Endothelial cell of umbilical vein (primary cell): Measurements from ENCODE around the gene CSNK2B. TPM values are rescaled to one million over a fixed set of nuclear protein-coding genes. Genes with fewer than 3 reads are reported as not detected.

ENCODE experiments used
- BruUV-seq: library from RNA; stranded (reverse); fragments of 400-500 nt; replicated peaks from 2 replicates; lab custom pipeline; 2021; lab: Mats Ljungman, UMichigan
- CTCF ChIA-PET: fragments of 300-600, 350-600 bp; sonication (Branson Sonifier 250); formaldehyde crosslinking; loops from one replicate; lab custom pipeline; 2021; ENCODE audit warnings: antibody characterized with exemption, inconsistent platforms; lab: Charles Lee
- POLR2A ChIA-PET: fragments of 300-600, 350-600 bp; sonication (Branson Sonifier 250); formaldehyde crosslinking; loops from one replicate; lab custom pipeline; 2021; ENCODE audit warnings: antibody characterized with exemption, inconsistent platforms; lab: Charles Lee
- DNase-seq: peaks from one replicate; pipeline ENCODE4 v3.0.0-alpha.2; 2011; ENCODE audit warnings: low read depth, low spot score
- FAIRE-seq: peaks from 2 replicates; lab custom pipeline; 2011; peaks lifted over from hg19 to GRCh38; lab: Jason Lieb, UNC
- H2AFZ ChIP-seq: 2 replicates; pipeline ENCODE4 v1.6.0; 2012; ENCODE audit warnings: low read depth, low read length, control low read depth, inconsistent platforms
- H3K27ac ChIP-seq: 2 replicates; pipeline ENCODE4 v1.5.1; 2011; ENCODE audit warnings: low read depth, mild to moderate bottlenecking, control low read depth, low read length, moderate library complexity; ENCODE audit not compliant: insufficient read depth
- H3K27me3 ChIP-seq, 2 experiments: 2 replicates each; pipeline versions ENCODE4 v1.6.0 to v1.6.1; 2011; ENCODE audit warnings: low read length in 2 of 2, mixed read lengths in 1 of 2; ENCODE audit not compliant: control insufficient read depth in 2 of 2, insufficient read depth in 2 of 2
- H3K36me3 ChIP-seq, 2 experiments: 2 replicates in 1 of 2; 3 replicates in 1 of 2; pipeline ENCODE4 v1.5.1; 2011; ENCODE audit warnings: low read length in 2 of 2, mild to moderate bottlenecking in 1 of 2, moderate library complexity in 1 of 2; ENCODE audit not compliant: control insufficient read depth in 2 of 2, insufficient read depth in 2 of 2; ENCODE audit errors: extremely low read depth in 1 of 2
- H3K4me1 ChIP-seq: 3 replicates; pipeline ENCODE4 v1.5.1; 2011; ENCODE audit warnings: mild to moderate bottlenecking, low read length; ENCODE audit not compliant: control insufficient read depth, insufficient read depth; ENCODE audit errors: extremely low read depth
- H3K4me2 ChIP-seq: 2 replicates; pipeline ENCODE4 v1.6.1; 2011; ENCODE audit warnings: low read length, control low read depth, mixed read lengths; ENCODE audit not compliant: insufficient read depth
- H3K4me3 ChIP-seq, 3 experiments: fragments of 200-600 bp in 1 of 3; sonication (generic), shearing (Covaris generic) in 1 of 3; replicated peaks in 1 of 3; 2 replicates each; pipeline ENCODE4 v1.5.1; 2011 to 2016; ENCODE audit warnings: control low read depth in 3 of 3, low read length in 3 of 3, mild to moderate bottlenecking in 2 of 3, inconsistent platforms in 1 of 3, low read depth in 1 of 3, moderate library complexity in 1 of 3; ENCODE audit not compliant: insufficient read depth in 1 of 3
- H3K79me2 ChIP-seq: 2 replicates; pipeline ENCODE4 v1.6.0; 2012; ENCODE audit warnings: low read length, inconsistent platforms; ENCODE audit not compliant: control insufficient read depth, insufficient read depth
- H3K9ac ChIP-seq: replicated peaks from 2 replicates; pipeline ENCODE3; 2011; ENCODE audit warnings: low read length, control low read depth; ENCODE audit not compliant: insufficient read depth; ENCODE audit errors: extremely low read depth
- H3K9me1 ChIP-seq: replicated peaks from 3 replicates; pipeline ENCODE4 v1.6.0; 2011; ENCODE audit warnings: mild to moderate bottlenecking, low read length; ENCODE audit not compliant: control insufficient read depth, insufficient read depth; ENCODE audit errors: extremely low read depth
- H3K9me3 ChIP-seq: replicated peaks from 2 replicates; pipeline ENCODE4 v1.5.1; 2012; ENCODE audit warnings: low read length, inconsistent platforms; ENCODE audit not compliant: control insufficient read depth, insufficient read depth
- H4K20me1 ChIP-seq: replicated peaks from 2 replicates; pipeline ENCODE3; 2011; ENCODE audit warnings: mild to moderate bottlenecking, low read length; ENCODE audit not compliant: control insufficient read depth, insufficient read depth; ENCODE audit errors: extremely low read depth
- CTCF ChIP-seq, 2 donors: IDR thresholded peaks; 1 replicate in 1 of 2; 2 replicates in 1 of 2; pipeline ENCODE4 v1.5.1; 2011; ENCODE audit warnings: low read length in 2 of 2, mild to moderate bottlenecking in 2 of 2, moderate library complexity in 2 of 2, control low read depth in 1 of 2, inconsistent platforms in 1 of 2, low read depth in 1 of 2; ENCODE audit not compliant: insufficient read depth in 1 of 2; ENCODE audit errors: extremely low read depth in 1 of 2
- EZH2 ChIP-seq: IDR thresholded peaks from 2 replicates; pipeline ENCODE4 v1.6.1; 2012; ENCODE audit warnings: borderline replicate concordance, low read depth, mild to moderate bottlenecking, moderate library complexity, low read length, inconsistent platforms; ENCODE audit not compliant: severe bottlenecking
- FOS ChIP-seq: IDR thresholded peaks from 2 replicates; pipeline ENCODE4 v1.6.1; 2011; ENCODE audit warnings: mild to moderate bottlenecking, low read length, moderate library complexity, borderline replicate concordance; ENCODE audit not compliant: insufficient read depth
- GATA2 ChIP-seq: IDR thresholded peaks from 2 replicates; pipeline ENCODE4 v1.7.0; 2011; ENCODE audit warnings: low read depth, mild to moderate bottlenecking, moderate library complexity, mixed read lengths, low read length; ENCODE audit not compliant: insufficient read length, insufficient read depth
- JUN ChIP-seq: IDR thresholded peaks from 2 replicates; pipeline ENCODE4 v1.6.1; 2011; ENCODE audit warnings: borderline replicate concordance, low read depth; ENCODE audit not compliant: insufficient read length, insufficient read depth
- MAX ChIP-seq: IDR thresholded peaks from 2 replicates; pipeline ENCODE4 v1.6.1; 2011; ENCODE audit not compliant: insufficient read depth, insufficient read length
- MYC ChIP-seq: IDR thresholded peaks from one replicate; pipeline ENCODE4 v1.6.1; 2011; ENCODE audit warnings: mild to moderate bottlenecking, low read depth, low read length
- POLR2A ChIP-seq: IDR thresholded peaks from 2 replicates; pipeline ENCODE4 v1.6.1; 2012; ENCODE audit warnings: low read depth, mild to moderate bottlenecking, control low read depth, low read length
- POLR2AphosphoS5 ChIP-seq: IDR thresholded peaks from 2 replicates; pipeline ENCODE4 v1.6.1; 2012; ENCODE audit warnings: low read depth, mild to moderate bottlenecking, control low read depth, low read length, moderate library complexity; ENCODE audit not compliant: insufficient read depth
- dilution Hi-C: fragments of 300-500 bp; cut with MboI; formaldehyde crosslinking; loops from one replicate; pipeline ENCODE4 v1.15.0; 2019; ENCODE audit warnings: low sequenced_read_pairs; ENCODE audit not compliant: extremely low pct_ligation_motif_present
- intact Hi-C: fragments of 100-400 bp; cut with micrococcal nuclease; formaldehyde crosslinking; loops from one replicate; pipeline ENCODE4 v1.10.0; 2022
- polyA plus RNA-seq, 4 experiments: library from polyadenylated mRNA; depleted of rRNA in 3 of 4; stranded (reverse) in 3 of 4; unstranded in 1 of 4; fragments of >200 nt; gene quantifications; 2 replicates each; pipeline versions ENCODE4 v1.2.1 to v1.2.3, GENCODE V29; 2011 to 2012; ENCODE audit warnings: missing spikeins in 1 of 4
- total RNA-seq: library from RNA; stranded (reverse); gene quantifications from 2 replicates; pipeline ENCODE4 v1.2.3, GENCODE V29; 2021

The CSNK2B gene
- total and polyA plus RNA-seq, 2 donors (not counting 3 experiments of a cell fraction or from before 2014, with no cell fraction given): 159 to 206 TPM

DNA sequence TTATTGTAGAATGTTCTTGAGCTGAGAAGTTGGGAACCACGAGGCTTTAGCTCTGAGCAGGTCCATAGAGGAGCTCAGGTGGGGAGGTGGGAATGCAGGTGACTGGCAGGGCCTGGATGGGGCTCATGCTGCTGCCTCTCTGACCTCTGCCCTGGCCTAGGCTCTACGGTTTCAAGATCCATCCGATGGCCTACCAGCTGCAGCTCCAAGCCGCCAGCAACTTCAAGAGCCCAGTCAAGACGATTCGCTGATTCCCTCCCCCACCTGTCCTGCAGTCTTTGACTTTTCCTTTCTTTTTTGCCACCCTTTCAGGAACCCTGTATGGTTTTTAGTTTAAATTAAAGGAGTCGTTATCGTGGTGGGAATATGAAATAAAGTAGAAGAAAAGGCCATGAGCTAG, 3.8 kb downstream of the CSNK2B start, which contains the start of gene LY6G5B:
TSS of gene LY6G5B (plus strand) at position 301 of the 400 bp plus-strand sequence. CDS start 975 bp downstream, outside the sequence.
- Histone ChIP-seq H3K36me3 (peaks cover 29 to 47% of the 10 kb centered on the region in 2 experiments), H4K20me1 (no peaks in the 10 kb centered on the region), H3K9ac (no peak within 1 kb of the TSS)

More for the DNA sequence above, 3.8 kb downstream of the CSNK2B start, which contains the start of gene LY6G5B:
- no peak within 1 kb of the TSS for H3K4me2 ChIP-seq
- no peak within 1 kb of the TSS for H3K4me3 ChIP-seq
- FAIRE-seq (no peak), DNase-seq (no peak)
- POLR2A ChIA-PET: no interaction called here
- no peaks in the 10 kb centered on the region for H3K27me3 ChIP-seq
- TF ChIP-seq CTCF (IDR thresholded peaks at IDR 0.05; ENCODE audit: extremely low read depth in 1 of 2, insufficient read depth in 1 of 2, low read depth in 1 of 2, low read length in 2 of 2) (no peak), POLR2AphosphoS5 (no peak), POLR2A (no peak), MYC (no peak), GATA2 (no peak), FOS (no peak), MAX (no peak), EZH2 (no peak), JUN (no peak)
- BruUV-seq: no TSS peak
- dilution Hi-C loops (no loop called here), intact Hi-C loops (loop anchor here (5.0 to 10.0 kb wide), 2 partner anchors 163 to 525 kb away; partner anchors contain the start of genes GPSM3 and PBX2)
- no peaks in the 10 kb centered on the region for H3K9me3 ChIP-seq
- CTCF ChIA-PET: interaction anchor here (0.6 to 1.9 kb wide), 2 partner anchors 67 to 160 kb away, joined by 3 to 8 read pairs; no protein-coding TSS in a partner anchor
- no peaks in the 10 kb centered on the region for H3K9me1 ChIP-seq
- H2AFZ ChIP-seq: no peak within 1 kb of the TSS
- H3K4me1 ChIP-seq: peaks cover 9% of the 10 kb centered on the region
- H3K27ac ChIP-seq: no peak within 1 kb of the TSS
- H3K79me2 ChIP-seq: peaks cover 26% of the 10 kb centered on the region
